H1 (cell line): Measurements from ENCODE around the gene GSK3B. TPM values are rescaled to one million over a fixed set of nuclear protein-coding genes. Genes with fewer than 3 reads are reported as not detected.
"Not testable (repeated sequence)": the region's sequence is repeated elsewhere in the genome, so short reads cannot be mapped to it uniquely, and the experiment has no call there.

Source experiments
- CTCF ChIA-PET: fragments of 300-600 bp; sonication (Branson Sonifier 250); formaldehyde crosslinking; loops from one replicate; lab custom pipeline; 2021; ENCODE audit not compliant: partially characterized antibody; lab: Charles Lee
- POLR2A ChIA-PET: fragments of 300-600 bp; sonication (Branson Sonifier 250); formaldehyde crosslinking; loops from one replicate; lab custom pipeline; 2021; ENCODE audit warnings: inconsistent platforms; ENCODE audit not compliant: partially characterized antibody; lab: Charles Lee
- DNase-seq, 2 experiments: peaks; one replicate each; pipeline versions ENCODE4 v3.0.0 to v3.0.0-alpha.2; 2010 to 2022; ENCODE audit warnings: low spot score in 2 of 2, low read depth in 1 of 2, mixed read lengths in 1 of 2
- FAIRE-seq: peaks from 2 replicates; lab custom pipeline; 2011; peaks lifted over from hg19 to GRCh38; lab: Jason Lieb, UNC
- H2AFZ ChIP-seq: 2 replicates; pipeline ENCODE4 v1.8.1; 2012; ENCODE audit warnings: low read length, inconsistent platforms
- H2AK5ac ChIP-seq: 2 replicates; pipeline ENCODE4 v1.6.1; 2013; ENCODE audit warnings: low read depth, low read length
- H2BK120ac ChIP-seq: replicated peaks from 2 replicates; pipeline ENCODE3; 2013; ENCODE audit warnings: low read depth, low read length, inconsistent platforms
- H2BK12ac ChIP-seq: 2 replicates; pipeline ENCODE4 v1.6.1; 2013; ENCODE audit warnings: low read depth, low read length
- H2BK15ac ChIP-seq: 2 replicates; pipeline ENCODE4 v1.6.1; 2013; ENCODE audit warnings: low read length
- H2BK20ac ChIP-seq: 2 replicates; pipeline ENCODE4 v1.6.1; 2013; ENCODE audit warnings: low read length
- H2BK5ac ChIP-seq: 2 replicates; pipeline ENCODE4 v1.6.1; 2013; ENCODE audit warnings: low read depth, low read length
- H3K14ac ChIP-seq: 2 replicates; pipeline ENCODE4 v1.6.1; 2013; ENCODE audit warnings: inconsistent platforms; ENCODE audit not compliant: insufficient read length
- H3K18ac ChIP-seq: 2 replicates; pipeline ENCODE4 v1.6.1; 2013; ENCODE audit warnings: low read length; ENCODE audit errors: extremely low read depth
- H3K23ac ChIP-seq: 2 replicates; pipeline ENCODE4 v1.6.1; 2013; ENCODE audit warnings: inconsistent platforms; ENCODE audit not compliant: insufficient read length
- H3K23me2 ChIP-seq: 2 replicates; pipeline ENCODE4 v1.6.1; 2013; ENCODE audit warnings: low read depth, low read length
- H3K27ac ChIP-seq: 2 replicates; pipeline ENCODE4 v1.6.1; 2011; ENCODE audit warnings: low read depth, low read length, inconsistent platforms
- H3K27me3 ChIP-seq, 4 experiments: replicated peaks in 1 of 4; 1 replicate in 1 of 4; 2 replicates in 3 of 4; pipeline versions ENCODE4 v1.6.1 to v1.8.1; 2011 to 2013; ENCODE audit warnings: low read length in 3 of 4, mild to moderate bottlenecking in 3 of 4, inconsistent platforms in 2 of 4, mixed read lengths in 2 of 4, moderate library complexity in 1 of 4; ENCODE audit not compliant: control insufficient read depth in 3 of 4, insufficient read depth in 3 of 4; ENCODE audit errors: extremely low read depth in 1 of 4
- H3K36me3 ChIP-seq, 4 experiments: 2 replicates each; pipeline versions ENCODE4 v1.6.1 to v1.8.1; 2011 to 2013; ENCODE audit warnings: mild to moderate bottlenecking in 4 of 4, low read length in 3 of 4, moderate library complexity in 2 of 4, control low read depth in 1 of 4, inconsistent platforms in 1 of 4; ENCODE audit not compliant: insufficient read depth in 4 of 4, control insufficient read depth in 2 of 4
- H3K4ac ChIP-seq: replicated peaks from 2 replicates; pipeline ENCODE3; 2013; ENCODE audit warnings: low read length, low read depth, mixed read lengths, inconsistent platforms; ENCODE audit not compliant: insufficient read length
- H3K4me1 ChIP-seq, 4 experiments: replicated peaks in 1 of 4; 1 replicate in 1 of 4; 2 replicates in 3 of 4; pipeline versions ENCODE4 v1.6.1 to v1.8.1; 2011 to 2013; ENCODE audit warnings: low read length in 3 of 4, inconsistent platforms in 2 of 4, mixed read lengths in 1 of 4; ENCODE audit not compliant: insufficient read depth in 4 of 4, control insufficient read depth in 3 of 4
- H3K4me2 ChIP-seq, 2 experiments: 2 replicates each; pipeline versions ENCODE4 v1.6.1 to v1.8.1; 2011 to 2013; ENCODE audit warnings: low read depth in 2 of 2, low read length in 2 of 2, control low read depth in 1 of 2, inconsistent platforms in 1 of 2, mild to moderate bottlenecking in 1 of 2; ENCODE audit not compliant: insufficient read depth in 1 of 2
- H3K4me3 ChIP-seq, 4 experiments: fragments of 200-600, 300-600 bp in 1 of 4; sonication (generic), shearing (Covaris generic), sonication (Bioruptor Twin) in 1 of 4; 2 replicates each; pipeline versions ENCODE4 v1.5.1 to v1.8.1; 2011 to 2016; ENCODE audit warnings: low read length in 4 of 4, low read depth in 3 of 4, control low read depth in 2 of 4, inconsistent platforms in 2 of 4, mild to moderate bottlenecking in 2 of 4, mixed read lengths in 1 of 4, moderate library complexity in 1 of 4; ENCODE audit not compliant: insufficient read depth in 2 of 4; ENCODE audit errors: extremely low read depth in 1 of 4
- H3K56ac ChIP-seq: replicated peaks from 2 replicates; pipeline ENCODE3; 2013; ENCODE audit warnings: low read depth, mild to moderate bottlenecking, mixed read lengths, low read length, inconsistent platforms; ENCODE audit not compliant: insufficient read length
- H3K79me1 ChIP-seq: 2 replicates; pipeline ENCODE4 v1.6.1; 2013; ENCODE audit warnings: low read depth, low read length, control low read depth
- H3K79me2 ChIP-seq, 2 experiments: 2 replicates each; pipeline versions ENCODE4 v1.6.1 to v1.8.1; 2012 to 2013; ENCODE audit warnings: low read length in 2 of 2, mild to moderate bottlenecking in 2 of 2, inconsistent platforms in 1 of 2; ENCODE audit not compliant: insufficient read depth in 2 of 2, control insufficient read depth in 1 of 2
- H3K9ac ChIP-seq, 4 experiments: replicated peaks in 1 of 4; 1 replicate in 1 of 4; 2 replicates in 3 of 4; pipeline versions ENCODE4 v1.6.1 to v1.8.1; 2011 to 2013; ENCODE audit warnings: low read depth in 3 of 4, low read length in 3 of 4, control low read depth in 2 of 4, mild to moderate bottlenecking in 2 of 4, moderate library complexity in 2 of 4, inconsistent platforms in 1 of 4; ENCODE audit errors: extremely low read depth in 1 of 4
- H3K9me3 ChIP-seq, 2 experiments: 2 replicates each; pipeline versions ENCODE4 v1.6.1 to v1.8.1; 2012 to 2013; ENCODE audit warnings: mild to moderate bottlenecking in 2 of 2, moderate library complexity in 2 of 2, control low read depth in 1 of 2, inconsistent platforms in 1 of 2, low read depth in 1 of 2, low read length in 1 of 2, mixed read lengths in 1 of 2; ENCODE audit not compliant: insufficient read depth in 2 of 2
- H4K20me1 ChIP-seq, 2 experiments: replicated peaks in 1 of 2; 2 replicates each; pipeline versions ENCODE3 to v1.8.1; 2011 to 2013; ENCODE audit warnings: inconsistent platforms in 2 of 2, low read length in 2 of 2, mild to moderate bottlenecking in 1 of 2; ENCODE audit not compliant: insufficient read depth in 2 of 2, control insufficient read depth in 1 of 2
- H4K5ac ChIP-seq: 2 replicates; pipeline ENCODE4 v1.6.1; 2013; ENCODE audit warnings: low read length, low read depth, mixed read lengths, inconsistent platforms; ENCODE audit not compliant: insufficient read length
- H4K8ac ChIP-seq: 2 replicates; pipeline ENCODE4 v1.8.0; 2013; ENCODE audit warnings: mild to moderate bottlenecking, moderate library complexity, low read length, inconsistent platforms; ENCODE audit not compliant: insufficient read depth; ENCODE audit errors: extremely low read depth
- H4K91ac ChIP-seq: replicated peaks from 2 replicates; pipeline ENCODE3; 2013; ENCODE audit warnings: low read length, mixed read lengths, inconsistent platforms; ENCODE audit not compliant: insufficient read length
- ASH2L ChIP-seq: fragments of 200-600, 300-600 bp; sonication (generic); IDR thresholded peaks from one replicate; pipeline ENCODE4 v1.7.1; 2017; ENCODE audit warnings: low read length
- CTBP2 ChIP-seq: IDR thresholded peaks from 2 replicates; pipeline ENCODE4 v1.7.0; 2011; ENCODE audit warnings: borderline replicate concordance, mild to moderate bottlenecking, moderate library complexity, mixed read lengths, low read length; ENCODE audit not compliant: insufficient read depth, insufficient read length
- EGR1 ChIP-seq: IDR thresholded peaks from 2 replicates; pipeline ENCODE4 v1.6.1; 2011; ENCODE audit warnings: low read depth, low read length, borderline replicate concordance
- EP300 ChIP-seq, 2 experiments: IDR thresholded peaks; 1 replicate in 1 of 2; 2 replicates in 1 of 2; pipeline ENCODE4 v1.6.1; 2011 to 2012; ENCODE audit warnings: low read depth in 2 of 2, low read length in 2 of 2, mild to moderate bottlenecking in 2 of 2, borderline replicate concordance in 1 of 2, inconsistent platforms in 1 of 2, moderate library complexity in 1 of 2
- KDM4A ChIP-seq: IDR thresholded peaks from one replicate; pipeline ENCODE4 v1.7.1; 2012; ENCODE audit warnings: low read depth, mild to moderate bottlenecking, moderate library complexity, low read length, inconsistent platforms; ENCODE audit not compliant: severe bottlenecking
- MAFK ChIP-seq: IDR thresholded peaks from 2 replicates; pipeline ENCODE4 v1.6.1; 2012; ENCODE audit warnings: low read depth, mild to moderate bottlenecking, improper control_type of control experiment, low read length
- MAX ChIP-seq: IDR thresholded peaks from 2 replicates; pipeline ENCODE4 v1.6.1; 2012; ENCODE audit warnings: inconsistent platforms
- NANOG ChIP-seq: IDR thresholded peaks from 2 replicates; pipeline ENCODE4 v1.6.1; 2011; ENCODE audit warnings: low read length, low read depth, mild to moderate bottlenecking, inconsistent platforms; ENCODE audit not compliant: insufficient read depth, poor library complexity, severe bottlenecking
- RAD21 ChIP-seq, 2 experiments: IDR thresholded peaks in 1 of 2; conservative IDR thresholded peaks in 1 of 2; 2 replicates each; pipeline ENCODE4 v1.6.1; 2011; ENCODE audit warnings: low read depth in 2 of 2, low read length in 2 of 2, improper control_type of control experiment in 1 of 2, inconsistent platforms in 1 of 2, mild to moderate bottlenecking in 1 of 2, moderate library complexity in 1 of 2
- SP1 ChIP-seq: IDR thresholded peaks from 2 replicates; pipeline ENCODE4 v1.6.1; 2011; ENCODE audit warnings: low read depth, low read length
- TEAD4 ChIP-seq: IDR thresholded peaks from 2 replicates; pipeline ENCODE4 v1.6.1; 2012; ENCODE audit warnings: low read depth, low read length, inconsistent platforms, mixed read lengths
- WGBS, 2 experiments: shearing (Covaris generic) in 1 of 2; methylation state at CpG; one replicate each; pipeline versions ENCODE4 v1.1.6 to v1.1.7; 2013 to 2015; ENCODE audit warnings: low lambda C conversion rate in 2 of 2, mixed read lengths in 2 of 2, inconsistent platforms in 1 of 2, low coverage in 1 of 2, missing lambda C conversion rate in 1 of 2; ENCODE audit not compliant: insufficient replicate concordance in 2 of 2, insufficient coverage in 1 of 2, insufficient read length in 1 of 2; ENCODE audit errors: extremely low coverage in 1 of 2, missing lambda C conversion rate in 1 of 2; 5-methylcytosine and 5-hydroxymethylcytosine counted together
- polyA plus RNA-seq, 7 experiments: library from polyadenylated mRNA; depleted of rRNA in 3 of 7; stranded (reverse) in 5 of 7; unstranded in 2 of 7; fragments of >200 nt in 5 of 7; fragments of 200-250 nt in 2 of 7; gene quantifications; 1 replicate in 5 of 7; 2 replicates in 1 of 7; 4 replicates in 1 of 7; pipeline versions ENCODE4 v1.2.1 to v1.2.3, GENCODE V29; 2011 to 2013; ENCODE audit warnings: missing spikeins in 2 of 7, mixed read lengths in 2 of 7
- total RNA-seq: library from RNA; stranded (reverse); fragmentation: NEBNext Ultra II Directional; extraction: Animal tissue kit (Norgen Biotek cat#: 25700); gene quantifications from 2 replicates; pipeline ENCODE4 v1.2.1, GENCODE V29; 2021

Gene GSK3B
- total and polyA plus RNA-seq, 2 of the 8 experiments (the other 6 are each of a cell fraction or from before 2014, with no cell fraction given), result 24.2 to 50.7 TPM

GRCh38 chr3:120004008-120004498 is 90.2 kb downstream of the GSK3B start:
- H4K20me1 ChIP-seq, H2AFZ ChIP-seq, H3K56ac ChIP-seq, H3K4me1 ChIP-seq, H2BK20ac ChIP-seq, H2BK15ac ChIP-seq, H3K9me3 ChIP-seq, H3K14ac ChIP-seq, H3K23ac ChIP-seq, H2BK120ac ChIP-seq, H3K36me3 ChIP-seq, H3K79me1 ChIP-seq, H3K23me2 ChIP-seq, H4K5ac ChIP-seq, H4K8ac ChIP-seq, POLR2A ChIA-PET, H3K27me3 ChIP-seq, H3K4ac ChIP-seq, FAIRE-seq, CTCF ChIA-PET: not testable (repeated sequence)
- Histone ChIP-seq H2BK5ac (peak overlapping the region; percentile 57), H2AK5ac (peak overlapping the region; percentile 11; the same call in 1 of the 2 replicates), H3K9ac (peak overlapping the region in 1 of 4 experiments; percentile 8; a peak in 1 of 7 replicates), H3K79me2 (peaks cover 0 to 79% of the 10 kb centered on the region in 2 experiments; a peak in 2 of 4 replicates), H3K4me2 (peak overlapping the region; percentile 22 to 60), H3K18ac (peak overlapping the region; percentile 55; the same call in 1 of the 2 replicates), H3K27ac (peak overlapping the region; percentile 4; the same call in 1 of the 2 replicates), H4K91ac (peak overlapping the region; percentile 17), H3K4me3 (peak overlapping the region in 2 of 4 experiments; percentile 14 to 19; a peak in 4 of 8 replicates), H2BK12ac (peak overlapping the region; percentile 62; the same call in 1 of the 2 replicates)
- WGBS, 2 experiments, result 63% methylated on average over 11 of the region's 11 CpGs; no CpG with 5 or more reads in 1 of the 2 experiments
- DNase-seq, result peak; percentile 62 to 71
- TF ChIP-seq KDM4A (peak; percentile 28), MAFK (peak; percentile 21; the same call in 1 of the 2 replicates), NANOG (peak; percentile 47), CTBP2 (peak; percentile 25), RAD21 (IDR thresholded peaks at IDR 0.05 in 1 of 2, conservative IDR thresholded peaks at IDR 0.05 in 1 of 2; ENCODE audit: low read depth in 2 of 2, low read length in 2 of 2) (0 out of 4 replicates have a peak, but pooled peaks of 1 of the 2 experiments have one; percentile 10), EP300 (IDR thresholded peaks at IDR 0.05; ENCODE audit: borderline replicate concordance in 1 of 2, low read depth in 2 of 2, low read length in 2 of 2) (peak in 1 of 2 experiments; percentile 48; a peak in 1 of 3 replicates), TEAD4 (peak; percentile 28; the same call in 1 of the 2 replicates), EGR1 (peak; percentile 90), MAX (0 out of 2 replicates have a peak, but pooled peaks have one; percentile 16), ASH2L (peak; percentile 83), SP1 (peak; percentile 71; the same call in 1 of the 2 replicates)
